HG03442 (cell line): ENCODE data around the gene NNT.
"Not testable (repeated sequence)": the region's sequence is repeated elsewhere in the genome, so short reads cannot be mapped to it uniquely, and the experiment has no call there.

Experiments used
- ATAC-seq: cut with Tn5 transposase; IDR thresholded peaks from one replicate; pipeline ENCODE4 v1.9.1; 2021; ENCODE audit warnings: mild to moderate bottlenecking, moderate library complexity; ENCODE audit not compliant: unreplicated experiment

NNT gene

DNA sequence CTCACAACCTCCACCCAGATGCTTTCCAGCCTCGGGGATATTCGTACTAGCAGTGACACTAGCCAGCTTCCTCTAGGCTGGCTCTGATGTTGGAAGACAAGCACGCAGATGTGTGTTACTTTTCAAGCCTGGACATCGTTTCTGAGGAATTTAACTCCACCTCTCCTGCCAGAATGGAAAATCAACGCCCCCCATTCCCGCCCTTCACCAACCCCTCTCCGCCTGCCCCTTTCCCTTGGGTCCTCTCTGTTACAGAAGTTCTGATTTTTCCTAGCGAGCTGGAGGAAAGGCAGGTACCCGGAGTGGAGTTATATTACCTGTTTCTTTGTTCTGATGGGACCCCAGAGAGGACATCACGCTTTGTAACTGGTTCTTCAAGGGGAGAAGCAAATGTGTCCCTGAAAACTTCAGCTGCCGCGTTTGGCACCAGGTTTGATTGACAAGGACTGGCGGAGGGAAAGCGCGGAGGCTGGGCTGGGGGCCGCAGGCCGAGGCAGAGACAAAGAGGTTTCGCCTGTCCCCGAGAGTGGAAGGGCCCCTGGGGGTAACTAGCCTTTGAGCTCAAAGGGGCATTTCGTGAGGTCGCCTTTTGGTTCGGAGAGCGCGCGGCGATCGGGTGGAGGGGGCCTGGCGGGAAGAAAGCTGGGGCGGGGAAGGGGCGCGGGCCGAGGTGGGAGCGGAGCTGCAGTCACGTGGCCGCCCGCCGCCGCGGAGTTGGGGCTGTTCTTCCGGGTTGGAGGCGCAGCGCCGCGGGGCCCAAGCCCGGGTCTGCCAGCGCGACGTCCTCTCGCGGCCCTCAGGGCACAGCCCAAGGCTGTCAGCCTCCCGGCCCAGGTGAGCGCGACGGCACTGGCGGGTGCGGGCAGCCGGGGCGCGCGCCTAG, at the start of gene NNT:
TSS of gene NNT (plus strand) at position 720 of the 883 bp plus-strand sequence. CDS start 6,016 bp downstream, outside the sequence.
- peak; percentile 73 for ATAC-seq

DNA sequence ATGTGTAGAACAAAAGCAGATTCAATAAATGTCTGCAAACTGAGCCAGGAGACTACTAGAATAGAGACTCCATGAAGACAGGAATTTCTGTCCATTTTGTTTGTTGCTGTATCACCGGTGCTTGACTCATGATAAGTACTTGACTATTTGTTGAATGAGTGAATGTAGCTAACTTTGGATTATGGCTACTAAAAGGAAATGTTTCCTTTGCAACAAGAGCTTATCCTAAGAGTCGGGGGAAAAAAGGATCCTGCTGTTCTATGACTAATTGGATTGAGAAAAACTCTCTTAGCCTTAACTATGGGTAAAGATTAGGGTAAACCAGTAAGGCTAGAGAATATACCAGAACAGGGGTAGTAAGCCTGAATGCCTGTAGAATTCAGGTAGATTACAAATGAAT, 49.6 kb upstream of the NNT start:
- no peak for ATAC-seq

DNA sequence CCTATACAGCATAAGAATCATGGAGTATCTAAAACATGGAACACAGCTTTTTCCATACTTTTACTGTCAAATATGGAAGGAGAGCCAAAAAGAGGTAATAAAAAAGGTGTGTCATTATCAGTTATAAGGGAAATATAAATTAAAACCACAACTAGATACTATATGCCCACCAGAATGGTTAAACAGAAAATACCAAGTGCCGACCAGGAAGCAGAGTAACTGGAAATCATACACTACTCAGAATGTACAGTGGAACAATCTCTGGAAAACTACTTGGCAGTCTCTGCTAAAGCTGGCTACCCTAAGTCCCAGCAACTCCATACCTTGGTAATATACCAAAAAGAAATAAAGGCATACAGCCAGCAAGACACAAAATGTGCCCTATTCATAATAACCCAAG, 48.5 kb upstream of the NNT start:
- ATAC-seq, result no peak

DNA sequence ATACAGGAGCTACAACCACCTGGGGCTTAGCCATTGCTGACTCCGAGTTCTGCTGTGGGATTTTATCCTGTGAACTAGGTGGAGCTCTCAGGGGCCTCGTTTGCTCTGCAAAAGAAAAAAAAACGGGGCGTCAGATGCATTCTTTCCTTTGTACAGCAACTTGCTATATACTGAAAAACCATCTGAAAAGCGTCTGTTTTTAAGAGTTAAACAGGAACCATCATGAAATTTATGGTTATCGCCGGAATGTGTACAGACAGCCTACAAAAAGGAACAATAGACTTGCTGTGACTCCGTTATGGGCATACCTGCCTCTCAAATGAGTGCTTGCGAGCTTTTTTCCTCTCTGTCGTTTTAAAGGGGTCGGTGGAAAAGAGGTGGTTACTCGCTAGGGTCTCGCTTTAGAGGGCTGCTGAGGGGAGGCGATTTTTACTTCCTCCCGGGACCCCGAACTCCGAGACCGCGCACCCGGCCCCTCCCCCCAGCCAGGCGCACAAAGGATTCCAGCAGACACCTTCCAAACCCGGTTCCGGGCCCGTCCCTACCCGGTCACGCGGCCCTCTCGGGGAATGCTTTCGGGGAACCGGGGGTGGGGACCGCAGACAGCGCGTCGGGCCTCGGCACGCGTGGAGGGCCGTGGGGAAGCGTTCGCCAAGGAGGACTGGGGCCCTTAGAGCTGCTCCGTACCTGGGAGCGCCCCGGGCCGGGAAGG, 46.9 kb upstream of the NNT start:
- peak; percentile 20 for ATAC-seq

DNA sequence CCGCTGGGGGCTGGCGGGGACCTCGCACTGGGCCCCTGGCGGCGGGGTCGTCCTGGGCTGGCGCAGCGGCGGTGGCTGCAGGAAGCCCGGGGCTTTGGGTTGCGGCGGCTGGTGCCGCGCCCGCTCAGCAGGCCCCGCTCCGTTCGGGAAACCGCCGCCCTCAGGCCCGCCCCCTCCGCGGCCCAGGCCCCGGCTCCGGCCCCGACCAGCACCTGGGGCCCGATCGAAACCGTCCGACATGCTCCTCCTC, 46.4 kb upstream of the NNT start:
- ATAC-seq, result peak; percentile 85

DNA sequence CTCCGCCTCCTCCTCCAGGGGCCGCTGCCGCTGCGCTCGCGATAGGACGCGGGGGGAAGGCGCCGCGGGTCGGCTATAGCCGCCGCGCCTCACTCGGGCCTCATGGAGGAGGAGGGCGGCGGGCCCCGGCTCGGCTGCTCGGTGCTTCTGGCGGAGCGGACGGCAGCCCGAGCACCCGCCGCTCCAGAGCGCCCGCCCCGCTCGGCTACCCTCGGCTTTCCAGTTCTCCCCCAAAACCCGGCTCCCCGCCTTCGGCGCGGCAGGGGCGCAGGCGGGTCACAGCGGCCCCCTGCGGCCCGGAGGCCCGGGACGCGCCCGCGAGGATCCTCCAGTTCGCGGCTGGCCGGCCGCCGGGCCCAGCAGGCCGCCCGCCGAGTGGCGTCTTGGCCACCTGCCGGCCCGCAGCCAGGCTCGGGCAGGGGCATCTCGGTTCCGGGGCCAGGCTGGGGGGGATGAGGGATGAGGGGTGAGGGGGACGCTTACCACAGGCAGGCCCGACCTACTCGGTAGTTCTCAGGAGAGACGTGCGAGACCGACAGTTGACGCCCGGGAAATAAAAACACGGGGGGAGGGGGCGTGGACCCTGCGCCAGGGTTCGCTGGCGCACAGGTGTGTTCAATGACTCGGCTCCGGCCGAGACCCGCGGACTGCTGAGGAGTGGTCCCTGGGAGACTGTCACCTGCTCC, 46.0 kb upstream of the NNT start, which contains the start of gene PAIP1:
TSS of gene PAIP1 (minus strand) at position 221 of the 686 bp plus-strand sequence. CDS start 231 bp downstream, outside the sequence.
- ATAC-seq, result peak; percentile 65

DNA sequence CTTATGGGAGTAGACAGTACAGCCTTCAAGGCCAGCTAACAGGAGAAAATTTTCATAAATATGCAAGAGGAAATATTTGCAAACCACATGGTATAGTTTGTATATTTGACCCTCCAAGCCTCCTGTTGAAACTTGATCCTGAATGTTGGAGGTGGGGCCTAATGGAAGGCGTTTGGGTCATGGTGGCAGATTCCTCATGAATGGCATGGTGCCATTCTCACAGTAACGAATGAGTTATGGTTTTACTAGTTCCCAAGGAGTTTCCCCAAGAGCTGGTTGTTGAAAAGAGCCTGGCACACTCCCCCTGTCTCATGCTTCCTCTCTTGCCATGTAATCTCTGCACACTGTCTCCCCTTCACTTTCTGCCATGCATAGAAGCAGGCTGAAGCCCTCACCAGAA, 42.9 kb upstream of the NNT start:
- no peak for ATAC-seq

DNA sequence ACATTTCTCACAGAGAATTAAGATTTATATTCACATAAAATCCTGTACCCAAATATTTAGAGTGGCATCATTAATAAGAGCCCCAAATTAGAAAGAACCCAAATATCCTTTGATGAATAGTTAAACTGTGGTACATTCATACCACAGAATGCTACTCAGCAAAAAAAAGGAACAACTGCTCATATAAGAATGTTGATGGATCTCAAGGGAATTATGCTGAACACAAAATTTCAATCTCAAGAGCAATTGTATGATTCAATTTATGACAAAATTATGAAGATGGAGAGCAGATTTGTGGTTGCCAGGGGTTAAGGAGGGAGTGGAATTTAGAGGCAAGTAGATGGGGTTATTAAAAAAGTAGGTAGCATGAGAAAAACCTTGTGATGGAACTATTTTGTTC, 41.6 kb upstream of the NNT start:
- ATAC-seq, result no peak

DNA sequence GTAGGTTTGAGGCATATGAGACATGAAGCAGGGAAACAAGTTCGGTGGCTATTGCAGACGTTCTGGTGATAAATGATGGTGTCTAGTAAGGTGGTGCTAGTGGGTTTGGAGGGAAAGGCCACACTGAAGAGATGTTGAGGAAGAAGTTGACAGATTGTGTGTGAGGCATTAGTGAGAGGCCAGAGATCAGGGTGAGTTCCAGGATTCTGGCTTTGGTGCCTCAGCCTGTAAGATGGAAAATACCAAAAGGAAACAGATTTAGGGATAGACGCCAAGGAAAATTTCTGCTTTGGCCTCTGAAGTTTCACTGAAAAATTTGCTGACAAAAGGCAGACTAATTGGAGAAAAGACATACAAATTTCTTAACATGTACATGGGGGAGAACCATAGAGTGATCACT, 39.7 kb upstream of the NNT start:
- no peak for ATAC-seq

DNA sequence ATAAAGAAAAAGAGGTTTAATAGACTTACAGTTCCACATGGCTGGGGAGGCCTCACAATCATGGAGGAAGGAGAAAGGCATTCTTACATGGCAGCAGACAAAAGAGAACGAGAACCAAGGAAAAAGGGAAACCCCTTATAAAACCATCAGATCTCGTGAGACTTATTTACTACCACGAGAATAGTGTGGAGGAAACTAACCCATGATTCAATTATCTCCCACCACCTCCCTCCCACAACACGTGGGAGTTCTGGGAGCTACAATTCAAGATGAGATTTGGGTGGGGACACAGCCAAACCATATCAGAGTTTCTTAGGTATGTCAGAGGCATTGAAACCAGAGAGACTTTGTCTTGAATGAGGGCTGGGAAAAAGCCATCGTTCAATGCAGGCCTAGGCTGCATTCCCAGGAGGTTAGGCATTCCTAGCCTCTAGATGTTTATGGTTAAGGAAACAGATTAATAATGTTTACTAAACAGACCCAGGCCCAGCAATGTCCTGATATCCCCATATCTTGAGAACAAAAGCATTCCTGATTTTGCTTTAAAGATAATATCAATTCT, 38.6 kb upstream of the NNT start:
- no peak for ATAC-seq

DNA sequence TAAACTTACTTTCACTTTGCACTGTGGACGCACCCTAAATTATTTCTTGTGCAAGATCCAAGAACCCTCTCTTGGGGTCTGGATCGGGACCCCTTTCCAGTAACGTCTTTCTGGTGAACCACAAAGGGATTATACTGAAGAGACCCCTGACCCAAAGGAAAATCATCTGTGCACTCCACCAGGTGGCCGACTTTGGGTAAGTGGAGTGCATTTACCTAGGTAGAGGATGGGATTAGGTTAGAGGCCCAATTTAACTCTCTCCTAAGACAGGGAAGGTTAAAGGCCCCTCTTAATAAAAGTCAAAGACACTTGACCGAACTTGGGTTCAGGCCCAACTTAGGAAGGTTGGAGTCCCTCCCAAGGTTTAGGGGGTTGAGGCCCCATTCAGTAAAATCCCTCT, 37.9 kb upstream of the NNT start:
- no peak for ATAC-seq

DNA sequence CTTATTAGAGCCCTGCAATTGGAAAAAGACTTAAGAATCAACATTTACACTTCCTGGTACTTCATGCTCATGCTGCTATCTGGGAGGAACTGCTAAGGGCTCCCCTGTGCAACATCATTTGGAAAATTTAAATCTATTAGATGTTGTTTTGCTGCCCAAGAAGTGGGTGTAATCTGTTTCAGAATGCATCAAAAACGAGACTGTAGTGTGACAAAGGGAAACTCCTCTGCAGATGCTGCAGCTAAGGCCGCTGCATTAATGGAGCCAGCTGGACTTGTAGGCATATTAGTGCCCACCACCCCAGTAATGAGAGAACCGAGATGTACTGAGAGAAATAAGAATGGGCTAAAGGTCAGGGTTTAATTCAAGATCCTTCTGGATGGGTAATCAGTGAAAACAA, 35.0 kb upstream of the NNT start:
- peak; percentile 61 for ATAC-seq

DNA sequence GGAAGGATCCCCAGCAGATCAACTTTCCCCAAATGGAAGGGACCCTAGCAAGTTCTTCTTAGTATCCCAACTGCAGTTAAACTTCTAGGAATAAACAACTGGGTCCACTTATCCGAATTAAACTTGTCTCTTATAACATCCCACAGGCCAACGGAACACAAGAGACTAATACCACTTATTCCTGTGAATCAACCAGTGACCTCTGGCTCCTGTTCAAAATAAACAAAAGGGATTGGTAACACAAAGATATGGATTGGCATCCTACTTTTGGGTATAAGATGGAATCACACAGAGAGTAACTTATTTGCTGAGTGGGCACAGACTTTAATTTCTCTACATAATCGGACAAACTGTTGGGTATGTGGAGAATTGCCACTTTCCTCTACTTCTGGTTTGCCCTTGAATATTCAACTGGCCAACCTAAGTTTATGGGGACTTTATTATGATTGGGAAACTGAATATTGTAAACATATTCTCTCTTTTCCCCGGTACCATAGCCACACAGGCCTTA, 33.7 kb upstream of the NNT start:
- ATAC-seq, result no peak

DNA sequence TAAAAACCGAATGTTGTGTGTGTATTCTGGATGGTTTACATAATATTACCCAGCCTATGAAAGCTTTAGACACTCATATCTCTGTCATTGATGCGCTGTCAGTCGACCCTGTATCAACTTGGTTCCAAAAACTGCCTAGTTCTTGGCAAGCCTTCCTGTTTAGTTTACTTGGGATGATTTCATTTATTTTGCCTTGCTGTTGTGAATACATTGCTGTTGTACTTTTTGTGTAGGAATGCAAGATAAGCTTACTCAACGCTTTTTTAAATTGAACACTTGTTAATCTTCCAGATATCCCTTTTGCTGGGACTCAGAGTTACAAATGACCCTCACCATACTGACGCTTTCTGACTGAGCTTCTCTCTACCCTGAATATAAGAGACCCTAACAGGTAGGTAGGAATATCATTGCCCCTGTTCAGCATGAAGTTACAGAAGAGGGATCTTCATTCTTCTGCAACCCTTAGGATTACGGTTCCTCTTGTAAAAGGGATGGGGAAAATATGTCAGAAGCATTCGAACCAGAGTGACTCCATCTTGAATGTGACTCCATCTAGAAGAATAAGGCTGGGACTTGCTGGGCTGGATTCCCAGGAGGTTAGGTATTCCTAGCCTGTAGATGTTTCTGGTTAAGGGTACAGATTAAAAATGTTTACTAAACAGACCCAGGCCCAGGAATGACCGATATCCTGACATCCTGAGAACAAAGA, 32.4 kb upstream of the NNT start:
- no peak for ATAC-seq

DNA sequence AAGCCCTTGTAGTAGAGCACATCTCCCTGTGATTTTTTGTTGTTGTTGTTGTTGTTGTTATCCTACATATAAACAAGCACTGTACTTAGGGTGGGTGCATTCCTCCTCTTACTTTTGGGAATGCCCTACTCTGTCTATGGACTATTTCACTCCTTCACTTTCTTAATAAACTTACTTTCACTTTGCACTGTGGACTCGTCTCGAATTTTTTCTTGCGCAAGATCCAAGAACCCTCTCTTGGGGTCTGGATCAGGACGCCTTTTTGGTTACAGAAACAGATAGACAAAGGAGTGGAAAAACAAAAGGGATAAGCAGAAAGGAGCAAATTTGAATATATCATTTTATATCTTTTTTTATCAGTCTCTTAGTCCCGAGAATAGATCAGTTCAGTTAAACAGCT, 31.7 kb upstream of the NNT start:
- ATAC-seq, result no peak

DNA sequence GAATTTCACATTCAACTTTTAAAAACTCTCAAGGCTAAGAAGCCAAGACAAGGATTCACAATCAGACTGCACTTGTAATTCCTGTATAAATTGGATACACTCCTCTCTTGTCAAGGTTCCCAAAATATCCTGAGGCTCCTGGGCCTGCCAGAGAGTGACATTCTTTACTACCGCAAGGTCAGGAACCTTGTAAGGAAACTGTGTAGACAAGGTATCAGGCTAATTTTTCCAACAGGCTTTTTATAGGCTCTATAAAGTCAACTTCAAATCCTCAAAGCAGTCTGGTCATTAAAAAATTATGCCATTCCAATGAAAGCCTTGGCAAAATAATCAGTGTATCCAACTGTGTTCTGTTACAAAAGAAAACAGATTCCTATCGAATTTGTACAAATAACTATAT, 30.6 kb upstream of the NNT start:
- no peak for ATAC-seq

DNA sequence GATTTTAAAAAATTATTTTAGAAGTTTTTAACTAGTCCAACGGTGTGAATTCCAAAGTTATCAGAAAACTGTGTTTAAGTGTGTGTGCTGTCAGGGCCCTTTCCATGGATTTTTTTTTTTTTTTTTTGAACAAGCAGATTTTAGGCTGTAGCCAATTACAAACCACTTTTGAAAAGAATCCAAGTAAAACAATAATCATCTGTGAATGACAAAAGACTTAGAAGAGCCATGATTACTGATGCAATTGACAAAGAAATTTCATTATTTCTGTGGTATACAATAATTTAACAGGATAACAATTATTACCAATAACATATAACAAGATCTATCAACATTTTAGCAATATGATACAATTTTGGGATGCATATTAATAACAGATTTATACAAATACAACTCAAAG, 29.9 kb upstream of the NNT start:
- no peak for ATAC-seq

DNA sequence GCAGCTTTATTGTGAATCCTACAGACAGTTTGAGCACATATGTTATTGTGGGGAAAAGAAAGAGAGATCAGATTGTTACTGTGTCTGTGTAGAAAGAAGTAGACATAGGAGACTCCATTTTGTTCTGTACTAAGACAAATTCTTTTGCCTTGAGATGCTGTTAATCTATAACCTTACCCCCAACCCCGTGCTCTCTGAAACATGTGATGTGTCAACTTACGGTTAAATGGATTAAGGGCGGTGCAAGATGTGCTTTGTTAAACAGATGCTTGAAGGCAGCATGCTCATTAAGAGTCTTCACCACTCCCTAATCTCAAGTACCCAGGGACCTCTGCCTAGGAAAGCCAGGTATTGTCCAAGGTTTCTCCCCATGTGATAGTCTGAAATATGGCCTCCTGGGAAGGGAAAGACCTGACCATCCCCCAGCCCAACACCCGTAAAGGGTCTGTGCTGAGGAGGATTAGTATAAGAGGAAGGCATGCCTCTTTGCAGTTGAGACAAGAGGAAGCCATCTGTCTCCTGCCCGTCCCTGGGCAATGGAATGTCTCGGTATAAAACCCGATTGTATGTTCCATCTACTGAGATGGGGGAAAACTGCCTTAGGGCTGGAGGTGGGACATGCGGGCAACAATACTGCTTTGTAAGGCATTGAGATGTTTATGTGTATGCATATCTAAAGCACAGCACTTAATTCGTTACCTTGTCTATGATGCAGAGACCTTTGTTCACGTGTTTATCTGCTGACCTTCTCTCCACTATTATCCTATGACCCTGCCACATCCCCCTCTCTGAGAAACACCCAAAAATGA, 22.4 kb upstream of the NNT start:
- not testable (repeated sequence) for ATAC-seq

DNA sequence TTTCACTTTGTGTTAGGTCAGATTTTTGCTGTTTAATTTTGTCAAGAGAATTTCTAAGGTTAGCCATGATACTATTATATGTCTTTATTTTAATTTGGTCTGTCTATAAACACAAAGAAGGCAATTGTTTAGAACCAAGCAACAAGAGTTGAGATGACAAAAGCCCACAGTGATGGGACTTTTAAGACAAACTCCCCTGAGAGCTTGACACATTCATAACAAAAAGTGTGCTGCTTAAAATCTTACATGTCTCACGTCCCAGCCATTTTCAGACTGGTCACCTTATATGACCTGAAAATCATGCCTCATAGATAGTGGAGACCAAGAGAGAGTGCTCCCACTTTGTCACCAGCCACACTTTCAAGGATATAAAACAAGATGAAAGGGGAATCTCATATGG, 21.6 kb upstream of the NNT start:
- ATAC-seq, result no peak
